Stomach (tissue), 4 donors: ENCODE measurements around the gene PTCH2.

Source experiments
- POLR2AphosphoS5 ChIP-seq, 3 donors: sonication (generic); formaldehyde crosslinking; IDR thresholded peaks; one replicate each; pipeline ENCODE4 v1.6.1; 2016; ENCODE audit warnings: antibody characterized with exemption in 3 of 3
- TF ChIP-seq, protein P1 (sequence below), 7 experiments: fragments of 450-650 bp in 4 of 7; fragments of 200-600 bp in 3 of 7; sonication (generic) in 3 of 7; IDR thresholded peaks; one replicate each; pipeline ENCODE4 v1.5.1; 2016 to 2019; ENCODE audit warnings: antibody characterized with exemption in 7 of 7, control low read depth in 2 of 7, mild to moderate bottlenecking in 1 of 7

DNA sequence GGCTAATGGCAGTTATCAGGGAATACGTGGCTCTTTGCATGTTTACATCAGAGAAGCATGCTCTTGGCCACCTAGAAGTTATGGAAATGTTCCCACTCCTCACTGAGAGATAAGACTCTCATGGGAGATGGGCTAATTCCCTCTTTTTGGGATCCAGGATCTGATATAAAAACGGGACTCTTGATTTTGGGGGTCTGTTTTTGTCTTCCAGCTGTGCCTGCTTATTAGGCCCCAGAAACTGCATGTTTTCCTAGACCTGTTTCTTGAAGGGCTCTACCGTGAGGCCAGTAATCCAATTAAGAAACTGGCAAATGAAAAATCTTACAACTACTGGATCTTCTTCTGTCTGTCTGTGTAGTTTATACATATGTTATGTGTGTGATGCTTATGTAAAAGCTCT lies 47.0 kb upstream of the PTCH2 start:
- TF ChIP-seq POLR2AphosphoS5 (IDR thresholded peaks at IDR 0.05), result no peak
- TF ChIP-seq, protein P1, sequence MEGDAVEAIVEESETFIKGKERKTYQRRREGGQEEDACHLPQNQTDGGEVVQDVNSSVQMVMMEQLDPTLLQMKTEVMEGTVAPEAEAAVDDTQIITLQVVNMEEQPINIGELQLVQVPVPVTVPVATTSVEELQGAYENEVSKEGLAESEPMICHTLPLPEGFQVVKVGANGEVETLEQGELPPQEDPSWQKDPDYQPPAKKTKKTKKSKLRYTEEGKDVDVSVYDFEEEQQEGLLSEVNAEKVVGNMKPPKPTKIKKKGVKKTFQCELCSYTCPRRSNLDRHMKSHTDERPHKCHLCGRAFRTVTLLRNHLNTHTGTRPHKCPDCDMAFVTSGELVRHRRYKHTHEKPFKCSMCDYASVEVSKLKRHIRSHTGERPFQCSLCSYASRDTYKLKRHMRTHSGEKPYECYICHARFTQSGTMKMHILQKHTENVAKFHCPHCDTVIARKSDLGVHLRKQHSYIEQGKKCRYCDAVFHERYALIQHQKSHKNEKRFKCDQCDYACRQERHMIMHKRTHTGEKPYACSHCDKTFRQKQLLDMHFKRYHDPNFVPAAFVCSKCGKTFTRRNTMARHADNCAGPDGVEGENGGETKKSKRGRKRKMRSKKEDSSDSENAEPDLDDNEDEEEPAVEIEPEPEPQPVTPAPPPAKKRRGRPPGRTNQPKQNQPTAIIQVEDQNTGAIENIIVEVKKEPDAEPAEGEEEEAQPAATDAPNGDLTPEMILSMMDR (IDR thresholded peaks at IDR 0.05), result no peak
